Activated CD4-positive, CD25-positive, alpha-beta regulatory T cell treated with anti-CD3 and anti-CD28 coated beads, Interleukin-2, amount 50 U/mL, for 24 hours (primary cell): Measurements from ENCODE around the gene SNTG2.

Source experiments
- ATAC-seq, 2 donors: fragments of 150-1000 bp; cut with Tn5 transposase; one replicate each; pipeline ENCODE4 v1.10.0; 2021; ENCODE audit warnings: mild to moderate bottlenecking in 1 of 2, moderate library complexity in 1 of 2

SNTG2 gene

DNA sequence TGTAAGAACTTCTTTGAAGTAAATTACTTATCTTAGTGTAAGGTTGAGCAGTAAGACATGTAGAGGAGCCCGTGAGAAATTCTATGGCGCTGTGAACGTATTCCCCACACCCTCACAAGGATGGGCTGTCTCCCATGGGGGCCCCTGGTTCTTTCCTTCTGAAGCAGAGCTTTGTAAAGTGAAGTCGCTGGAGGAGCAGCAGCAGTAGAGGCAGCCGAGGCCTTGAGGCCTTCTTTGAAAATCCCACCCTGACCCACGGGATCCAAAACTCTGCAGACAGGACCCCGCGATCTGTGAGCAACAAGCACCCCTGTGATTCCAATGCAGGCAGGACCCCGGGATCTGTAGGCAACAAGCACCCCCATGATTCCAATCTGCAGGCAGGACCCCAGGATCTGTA lies 23.8 kb upstream of the SNTG2 start:
- no peak for ATAC-seq

DNA sequence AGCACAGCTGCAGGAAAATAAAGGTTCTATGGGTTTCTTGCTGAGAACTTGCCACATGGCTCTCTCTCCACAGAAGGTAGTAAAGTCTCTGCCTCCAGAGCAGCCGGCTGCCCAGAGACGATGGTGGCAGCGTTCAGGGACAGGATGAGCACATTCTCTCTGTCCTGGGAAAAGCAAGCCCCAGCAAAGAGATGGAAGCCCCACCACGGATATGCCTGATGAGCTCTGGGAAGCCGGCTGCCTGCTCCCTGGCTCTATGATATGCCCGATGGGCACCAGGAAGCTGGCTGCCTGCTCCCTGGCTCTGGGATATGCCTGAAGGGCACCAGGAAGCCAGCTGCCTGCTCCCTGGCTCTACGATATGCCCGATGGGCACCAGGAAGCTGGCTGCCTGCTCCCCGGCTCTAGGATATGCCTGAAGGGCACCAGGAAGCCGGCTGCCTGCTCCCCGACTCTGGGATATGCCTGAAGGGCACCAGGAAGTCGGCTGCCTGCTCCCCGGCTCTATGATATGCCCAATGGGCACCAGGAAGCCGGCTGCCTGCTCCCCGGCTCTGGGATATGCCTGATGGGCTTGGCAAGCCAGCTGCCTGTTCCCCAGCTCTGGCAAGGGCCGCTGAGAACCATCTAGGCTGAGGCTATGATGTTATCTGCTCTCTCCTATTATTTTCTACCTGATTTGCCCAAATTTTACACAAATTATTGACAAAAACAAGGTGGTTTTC lies 21.5 kb upstream of the SNTG2 start:
- no peak for ATAC-seq

DNA sequence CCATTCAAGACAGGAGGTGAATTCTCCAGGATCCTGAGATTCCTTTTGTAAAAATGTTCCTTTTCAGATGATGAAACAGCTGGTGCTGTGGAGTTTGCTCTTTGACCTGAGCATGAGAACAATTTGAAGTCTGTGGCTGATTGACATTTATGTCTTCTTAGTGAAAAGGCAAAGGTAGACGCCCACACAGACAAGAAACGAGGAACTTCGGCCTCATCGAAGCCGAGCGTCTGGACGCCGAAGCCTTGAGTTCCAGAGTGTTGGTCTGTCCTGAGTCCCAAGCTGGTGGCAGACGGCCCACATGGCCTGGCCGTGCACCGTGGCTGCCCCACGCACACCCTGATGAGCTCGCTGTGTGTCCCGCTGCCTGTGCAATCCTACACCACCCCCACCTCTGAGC lies 20.7 kb upstream of the SNTG2 start:
- ATAC-seq: no peak

DNA sequence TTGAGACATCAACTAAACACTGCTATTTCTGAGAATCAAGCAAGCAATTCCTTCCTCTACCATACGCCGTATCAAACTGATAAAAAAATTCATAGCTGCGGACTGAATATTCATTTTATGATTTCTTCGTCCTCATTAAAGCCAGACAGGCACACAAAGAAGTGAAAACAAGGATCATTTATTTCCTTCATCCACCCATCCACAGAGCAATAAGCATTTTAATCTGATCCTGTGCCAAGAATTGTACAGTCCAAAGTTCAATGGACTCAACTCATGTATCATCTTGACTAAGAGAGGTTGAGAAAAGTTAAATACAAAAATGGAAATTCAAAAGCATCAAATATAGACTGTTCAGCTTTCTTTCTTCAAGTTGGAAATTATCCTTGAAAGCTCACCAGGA lies 19.7 kb upstream of the SNTG2 start:
- ATAC-seq: no peak

DNA sequence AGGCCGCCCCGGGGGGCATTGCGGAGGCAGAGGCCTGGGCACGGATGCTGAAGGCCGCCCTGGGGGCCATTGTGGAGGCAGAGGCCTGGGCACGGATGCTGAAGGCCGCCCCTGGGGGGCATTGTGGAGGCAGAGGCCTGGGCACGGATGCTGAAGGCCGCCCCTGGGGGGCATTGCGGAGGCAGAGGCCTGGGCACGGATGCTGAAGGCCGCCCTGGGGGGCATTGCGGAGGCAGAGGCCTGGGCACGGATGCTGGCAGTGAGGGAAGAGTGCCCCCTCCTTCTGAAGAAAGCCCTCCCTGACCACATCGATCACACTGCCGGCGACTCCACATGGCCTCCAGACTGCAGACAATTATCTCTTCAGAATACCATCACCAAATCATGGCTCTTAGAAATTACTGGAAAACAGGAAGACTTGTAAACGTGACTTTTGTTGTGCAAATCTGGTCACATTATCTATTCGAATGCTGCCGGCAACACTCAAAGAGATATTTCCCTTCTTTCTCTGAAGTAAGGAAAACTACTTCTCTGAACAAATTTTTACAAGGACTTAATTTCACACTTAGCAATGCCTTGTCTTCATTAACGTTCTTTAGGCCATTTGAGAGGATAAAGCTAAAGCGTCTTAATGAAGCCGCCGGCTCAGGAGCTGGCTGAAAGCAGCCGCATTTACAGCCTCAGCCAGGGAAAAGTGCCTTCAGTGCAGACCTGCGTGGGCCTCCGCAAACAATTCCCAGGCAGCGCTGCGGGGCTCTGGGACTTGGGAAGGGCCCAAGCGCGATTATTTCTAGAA lies 18.1 kb upstream of the SNTG2 start:
- no peak for ATAC-seq

DNA sequence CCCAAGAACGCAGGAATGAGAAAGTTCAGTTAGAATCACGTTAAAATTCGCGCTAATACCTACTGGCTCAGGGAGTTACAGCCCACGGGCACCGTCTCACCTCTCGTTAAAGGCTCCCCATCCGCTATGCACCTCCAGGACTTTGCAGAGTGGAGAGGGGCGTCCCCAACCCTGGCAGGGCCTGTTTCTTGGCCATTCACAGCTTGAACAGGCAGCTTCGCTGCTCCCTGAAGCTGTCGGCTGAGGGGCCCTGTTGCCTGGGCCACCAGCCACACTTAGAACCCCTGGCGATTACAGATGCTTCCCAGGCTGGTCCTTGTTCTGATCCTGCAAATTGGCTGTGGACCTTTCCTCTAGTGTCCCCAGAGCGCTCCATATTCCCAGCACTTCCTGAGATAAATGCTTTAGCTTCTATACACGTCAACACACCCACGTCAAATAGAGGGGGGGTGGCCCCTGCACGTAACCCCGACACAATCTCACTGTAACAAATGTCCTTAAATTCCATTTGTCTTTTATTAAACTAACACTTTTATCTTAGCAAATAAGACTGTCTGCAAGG lies 16.8 kb upstream of the SNTG2 start:
- ATAC-seq: no peak

DNA sequence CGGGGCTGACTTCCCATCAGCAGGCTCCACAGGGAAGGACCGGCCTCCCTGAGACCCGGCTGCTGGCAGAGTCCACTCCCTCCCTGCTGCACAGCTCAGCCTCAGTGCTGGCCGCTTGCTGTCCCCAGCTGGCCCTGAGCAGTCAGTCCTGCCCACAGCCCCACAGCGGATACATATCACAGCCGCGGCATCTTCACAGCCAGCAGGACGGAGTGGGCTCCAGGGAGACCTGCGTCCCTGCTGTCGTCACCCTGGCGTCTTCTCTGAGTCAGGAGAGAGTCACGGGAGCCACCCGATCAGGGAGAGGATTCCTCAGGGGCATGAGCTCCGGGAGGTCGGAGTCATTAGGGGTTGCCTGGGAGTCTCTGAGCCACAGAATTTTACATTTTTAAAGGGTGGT lies 13.1 kb upstream of the SNTG2 start:
- no peak for ATAC-seq

DNA sequence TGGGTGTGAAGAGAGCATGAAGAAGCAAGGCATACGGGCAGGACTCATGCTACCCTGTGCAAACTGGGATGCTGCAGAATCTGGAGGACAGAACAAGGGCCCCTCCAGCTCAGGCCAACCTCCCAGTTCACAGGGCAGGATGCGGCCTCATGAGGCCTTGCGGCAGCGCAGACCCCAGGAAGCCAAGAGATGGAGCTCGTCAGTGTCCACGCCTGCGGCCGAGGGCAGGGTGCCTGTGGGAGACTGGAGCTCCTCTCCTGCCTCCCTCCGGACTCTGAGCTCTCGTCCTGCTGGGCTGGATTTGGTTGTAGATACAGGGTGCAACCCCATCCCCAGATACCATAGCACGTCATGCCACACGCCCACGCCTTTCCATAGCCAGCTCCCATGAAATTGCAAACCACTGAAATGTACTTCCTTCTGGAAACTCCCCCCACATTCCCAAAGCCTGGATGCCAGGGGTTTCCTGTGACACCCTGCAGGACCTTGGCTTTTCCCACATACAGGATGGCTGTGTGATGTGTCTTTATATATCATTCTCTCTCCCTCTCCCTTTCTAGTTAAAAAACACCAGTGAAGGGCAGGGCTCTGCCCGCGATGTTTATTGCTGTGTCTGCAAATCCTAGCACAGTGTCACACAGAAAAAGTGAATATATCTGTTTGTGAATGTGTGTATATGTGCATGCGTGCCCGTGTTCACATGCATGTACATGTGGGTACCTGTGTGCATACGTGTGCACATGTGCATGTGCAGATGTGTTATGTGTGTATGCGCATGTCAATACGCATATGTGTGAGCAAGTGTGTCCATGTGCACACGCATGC lies 12.3 kb upstream of the SNTG2 start:
- ATAC-seq: no peak

DNA sequence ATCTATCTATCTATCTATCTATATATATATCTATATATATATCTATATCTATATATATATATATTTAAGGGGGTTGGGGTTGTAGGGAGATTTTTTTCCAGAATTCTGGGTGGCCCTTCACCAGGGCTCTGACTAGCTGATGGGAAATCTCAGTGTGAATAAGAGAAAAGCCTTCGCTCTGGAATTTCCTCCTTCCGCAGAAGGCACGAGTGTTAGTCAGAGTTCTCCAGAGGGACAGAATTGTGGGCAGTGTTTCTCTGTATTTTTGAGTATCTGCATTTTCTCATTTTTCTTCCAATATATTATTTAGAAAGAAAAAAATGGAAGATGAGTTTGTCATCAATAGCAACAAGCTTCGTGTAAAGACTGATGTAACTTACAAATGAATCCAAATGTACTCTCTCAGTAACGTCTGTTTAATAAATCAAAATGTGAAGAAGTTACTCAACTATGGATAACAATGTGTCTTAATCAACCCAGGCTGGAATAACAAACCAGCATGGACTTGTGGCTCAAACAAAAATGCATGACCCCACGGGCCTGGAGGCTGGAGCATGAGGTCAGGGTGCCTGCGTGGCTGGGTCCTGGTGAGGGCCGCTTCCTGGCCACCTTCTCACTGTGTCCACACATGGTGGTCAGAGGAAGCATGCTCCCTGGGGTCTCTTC lies 10.6 kb upstream of the SNTG2 start:
- ATAC-seq: no peak

DNA sequence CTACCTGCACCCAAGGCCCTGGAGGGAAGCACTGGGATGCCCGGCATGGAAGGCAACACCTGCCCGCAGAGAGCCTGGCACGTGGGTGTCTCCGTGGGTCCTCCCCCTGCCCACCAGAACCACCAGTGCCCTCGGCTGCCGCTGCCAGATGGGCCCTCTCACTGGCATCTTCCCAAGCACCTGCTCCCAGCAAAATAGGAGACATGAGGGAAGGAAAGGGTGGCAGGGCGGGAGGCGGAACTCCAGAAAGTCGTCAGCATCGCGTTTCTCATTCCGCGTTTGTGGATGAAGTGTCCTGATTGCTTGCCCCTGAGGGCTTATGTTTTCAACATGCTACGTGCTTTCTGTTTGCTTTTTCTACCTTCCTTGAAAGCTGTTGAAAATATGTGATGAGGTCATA lies 8.8 kb upstream of the SNTG2 start:
- ATAC-seq: no peak

DNA sequence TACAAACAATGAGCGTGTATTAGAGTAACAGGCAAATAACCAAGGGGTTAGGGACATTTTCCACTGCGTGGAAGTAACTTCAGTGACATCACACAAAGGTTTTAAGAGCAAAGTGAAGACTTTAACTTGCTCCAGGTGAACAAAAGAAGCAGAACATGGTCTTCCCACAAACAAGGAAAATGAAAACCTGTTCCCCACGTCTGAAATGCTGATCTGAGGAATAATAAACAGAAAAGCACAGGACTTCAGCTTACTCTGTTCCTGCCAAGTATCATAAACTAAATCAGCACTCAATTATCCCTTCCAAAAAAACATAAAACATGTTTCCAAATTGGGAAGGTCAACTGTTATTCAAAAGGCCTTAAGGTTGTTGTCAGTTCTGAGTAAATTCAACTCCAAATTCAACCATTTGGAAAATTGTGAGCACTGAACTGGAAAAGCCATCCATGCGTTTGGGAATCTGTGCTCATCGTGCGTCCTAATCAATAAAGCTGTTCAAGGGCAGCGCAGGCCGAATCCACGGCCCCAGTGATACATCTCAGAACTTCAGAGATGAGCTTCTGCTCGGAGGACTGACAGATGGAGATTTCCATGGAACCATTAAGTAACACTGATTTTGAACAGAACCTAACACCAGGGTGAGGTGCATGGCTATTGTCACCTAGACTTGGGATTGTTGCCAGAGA lies 7.7 kb upstream of the SNTG2 start:
- ATAC-seq: no peak

DNA sequence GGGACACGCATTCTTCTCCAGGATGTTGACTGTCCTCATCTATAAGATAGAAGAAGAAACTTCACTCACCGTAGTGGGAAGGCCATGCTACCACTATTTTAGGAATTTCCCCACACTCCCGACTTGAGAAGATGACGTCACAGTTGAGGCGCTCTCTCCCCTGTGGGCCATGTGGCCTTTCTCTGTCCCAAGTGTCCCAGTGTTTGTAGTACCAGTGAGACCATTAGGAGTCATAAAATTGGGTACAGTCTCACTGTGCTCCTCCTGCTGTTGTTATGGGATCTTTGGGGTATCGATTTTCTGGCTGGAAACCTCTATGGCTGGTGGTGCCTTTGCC lies 7.2 kb upstream of the SNTG2 start:
- ATAC-seq: no peak

DNA sequence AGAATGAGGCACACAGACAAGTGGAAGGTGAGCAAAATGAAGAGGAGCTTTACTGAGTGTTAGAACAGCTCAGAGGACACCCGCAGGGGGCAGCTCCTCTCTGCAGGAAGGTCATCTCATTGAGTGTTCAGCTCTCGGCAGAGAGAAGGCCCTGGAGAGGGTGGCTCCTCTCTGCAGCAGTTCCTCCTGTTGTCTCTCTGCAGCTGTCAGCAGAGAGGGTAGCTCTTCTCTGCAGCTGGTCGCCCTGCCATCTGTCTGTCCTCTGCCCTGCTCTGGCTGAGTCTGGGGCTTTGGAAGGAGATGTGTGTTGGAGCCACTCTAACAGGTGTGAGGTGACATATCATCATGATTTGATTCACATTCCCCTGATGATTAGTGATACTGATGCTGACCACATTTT lies 6.8 kb upstream of the SNTG2 start:
- ATAC-seq: no peak

DNA sequence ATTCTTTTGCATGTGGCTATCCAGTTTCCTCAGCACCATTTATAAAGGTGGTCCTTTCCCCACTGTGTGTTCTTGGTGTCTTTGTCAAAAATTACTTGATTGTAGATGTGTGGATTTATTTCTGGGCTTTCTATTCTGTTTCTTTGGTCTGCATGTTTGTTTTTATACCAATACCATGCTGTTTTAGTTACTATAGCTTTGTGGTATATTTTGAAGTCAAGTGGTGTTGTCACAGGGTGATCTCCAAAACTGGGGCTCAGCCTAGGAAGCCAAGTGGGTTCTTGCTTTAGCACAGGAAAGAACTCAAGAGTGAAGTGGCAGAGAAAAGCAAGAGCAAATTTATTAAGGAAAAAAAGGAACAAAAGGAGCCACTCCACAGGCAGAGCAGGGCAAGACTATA lies 6.0 kb upstream of the SNTG2 start:
- no peak for ATAC-seq

DNA sequence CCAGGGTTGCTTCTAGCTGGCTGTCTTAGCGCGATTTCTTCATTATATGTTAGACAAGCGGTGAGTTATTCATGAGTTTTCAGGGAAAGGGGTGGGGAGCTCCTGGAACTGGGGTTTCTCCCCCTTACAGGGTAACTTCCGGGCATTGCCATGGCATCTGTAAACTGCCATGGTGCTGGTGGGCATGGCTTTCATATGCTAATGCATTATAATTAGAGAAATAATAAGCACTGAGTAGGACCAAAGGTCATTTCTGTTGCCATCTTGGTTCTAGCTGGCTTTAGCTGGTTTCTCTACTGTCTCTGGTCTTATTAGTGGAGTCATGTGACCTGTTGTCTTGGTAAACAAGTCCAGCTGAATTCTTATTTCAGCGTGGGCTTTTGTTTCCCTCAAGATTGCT lies 5.5 kb upstream of the SNTG2 start:
- ATAC-seq: no peak

DNA sequence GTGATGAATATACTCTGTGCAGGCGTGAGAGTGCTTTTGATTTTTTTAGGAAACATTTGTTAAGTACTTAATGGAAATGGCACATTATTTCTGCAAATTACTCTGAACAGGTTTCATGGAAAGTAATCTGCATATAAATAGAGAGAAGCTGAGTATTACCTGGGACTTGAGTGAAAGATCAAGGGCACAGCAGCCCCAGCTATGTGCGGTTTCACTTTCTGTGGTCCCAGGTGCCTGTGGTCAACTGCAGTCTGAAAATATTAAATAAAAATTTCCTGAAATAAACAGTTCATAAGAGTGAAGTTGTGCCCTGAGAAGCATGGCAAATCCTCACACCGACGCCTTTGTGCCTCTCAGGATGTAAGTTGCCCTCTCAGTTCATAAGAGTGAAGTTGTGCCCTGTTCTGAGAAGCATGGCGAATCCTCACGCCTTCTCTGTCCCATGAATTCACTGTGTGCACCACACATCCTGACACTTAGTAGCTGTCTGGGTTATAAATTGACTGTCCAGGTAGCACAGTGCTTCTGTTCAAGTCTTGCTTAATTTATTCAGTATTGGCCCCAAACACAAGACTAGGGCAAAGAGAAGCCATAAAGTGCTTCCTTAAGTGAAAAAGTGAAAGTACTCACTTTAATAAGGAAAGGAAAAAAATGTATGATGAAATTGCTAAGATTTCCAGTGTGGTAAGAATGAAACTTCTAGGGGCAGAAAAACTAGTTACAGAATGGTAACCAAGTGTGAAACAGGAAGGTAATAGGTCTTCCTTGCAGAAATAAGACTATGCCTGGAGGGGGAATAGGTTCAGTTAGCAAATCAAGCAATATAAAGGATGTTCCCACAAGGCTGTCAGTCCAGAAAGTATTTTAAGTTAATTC lies 4.3 kb upstream of the SNTG2 start:
- ATAC-seq: no peak

DNA sequence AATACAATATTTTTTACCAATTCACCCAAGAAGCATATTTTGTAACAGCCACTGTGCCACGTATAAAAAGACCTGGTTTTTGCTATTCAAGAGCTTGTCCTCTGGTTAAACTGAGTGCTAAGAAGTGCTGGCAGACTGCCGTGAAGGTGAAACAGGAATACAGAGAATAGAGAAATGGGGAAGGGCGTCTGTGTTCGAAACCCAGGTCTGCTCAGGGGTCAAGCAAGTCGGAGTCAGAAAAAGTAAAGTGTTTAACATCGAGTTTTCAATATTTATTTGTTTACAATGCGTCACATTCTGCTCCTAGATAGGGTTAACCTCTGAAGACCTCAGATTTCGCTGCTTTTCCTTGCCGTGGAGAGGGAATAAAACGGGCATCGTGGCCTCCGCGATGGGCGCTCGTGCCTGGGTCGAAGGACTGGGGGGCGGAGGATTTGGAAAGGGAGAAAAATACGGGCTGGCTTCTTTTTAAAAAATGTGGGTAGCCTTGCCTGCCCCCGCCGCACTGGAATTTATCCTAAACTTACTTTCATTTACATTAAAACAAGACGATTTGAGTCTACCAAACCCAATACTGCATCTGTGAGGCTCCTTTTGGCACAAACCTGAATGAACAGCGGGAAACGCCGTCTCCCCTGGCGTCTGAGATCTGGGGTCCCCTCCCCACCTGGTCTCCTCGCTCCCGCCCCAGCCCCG lies 1.1 kb upstream of the SNTG2 start:
- no peak for ATAC-seq

DNA sequence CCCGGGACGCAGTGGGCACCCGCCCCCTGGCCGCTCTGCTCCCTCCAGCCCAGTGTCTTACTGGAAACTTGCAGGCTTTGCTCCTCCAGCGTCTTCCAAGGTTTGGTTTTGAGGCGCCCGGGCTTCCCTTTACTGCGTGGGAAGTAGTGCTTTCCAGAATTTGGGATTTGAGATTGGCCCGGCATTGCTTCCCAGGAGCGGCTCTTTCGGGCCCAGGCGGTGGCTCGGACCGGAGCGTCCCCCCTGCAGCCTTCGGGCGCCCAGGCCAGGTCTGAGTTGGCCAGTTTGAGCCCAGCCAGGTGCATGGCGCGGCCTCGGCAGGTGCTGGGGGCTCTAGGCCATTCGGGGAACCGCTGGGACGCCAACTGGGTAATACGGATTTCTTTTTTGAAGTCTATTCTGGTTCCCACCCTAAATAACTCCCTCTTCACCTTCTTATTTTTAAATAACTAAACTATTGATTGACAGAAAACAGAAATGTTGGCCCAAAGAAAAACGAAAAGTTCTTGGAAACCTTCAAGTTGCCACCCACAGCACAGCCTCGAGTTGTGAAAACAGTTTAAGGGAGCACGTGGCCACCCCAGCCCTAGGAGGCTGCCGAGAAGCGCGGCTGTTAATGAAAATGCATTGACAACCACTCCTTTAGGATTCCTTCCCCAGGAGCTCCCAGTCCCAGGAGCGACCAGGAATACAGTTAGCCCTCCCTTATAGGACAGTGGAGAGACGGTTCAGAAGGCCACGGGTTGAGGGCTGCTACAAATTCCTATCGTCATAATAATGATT lies 766 bp downstream of the SNTG2 start:
- no peak for ATAC-seq

DNA sequence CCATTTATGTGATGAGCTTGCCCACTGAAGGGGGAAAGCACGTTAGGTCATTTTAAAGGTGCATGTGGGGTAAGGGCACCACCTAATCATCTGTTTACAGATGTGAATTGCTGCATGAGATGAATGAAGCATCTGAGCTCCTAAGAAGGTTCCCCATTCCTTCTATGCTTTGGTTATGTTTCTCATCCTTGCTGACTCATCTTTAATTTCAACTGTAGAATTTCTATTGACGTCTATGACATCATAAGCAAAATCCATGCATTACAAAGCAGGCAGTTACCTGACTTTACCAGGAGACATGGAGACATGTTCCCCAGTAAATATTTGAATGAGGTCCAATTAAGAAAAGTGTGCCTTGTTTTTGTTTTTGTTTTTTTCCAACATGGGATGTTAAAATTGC lies 2.8 kb downstream of the SNTG2 start:
- no peak for ATAC-seq
